ENCODE results near the gene MYCBP2.

MYCBP2 gene

DNA sequence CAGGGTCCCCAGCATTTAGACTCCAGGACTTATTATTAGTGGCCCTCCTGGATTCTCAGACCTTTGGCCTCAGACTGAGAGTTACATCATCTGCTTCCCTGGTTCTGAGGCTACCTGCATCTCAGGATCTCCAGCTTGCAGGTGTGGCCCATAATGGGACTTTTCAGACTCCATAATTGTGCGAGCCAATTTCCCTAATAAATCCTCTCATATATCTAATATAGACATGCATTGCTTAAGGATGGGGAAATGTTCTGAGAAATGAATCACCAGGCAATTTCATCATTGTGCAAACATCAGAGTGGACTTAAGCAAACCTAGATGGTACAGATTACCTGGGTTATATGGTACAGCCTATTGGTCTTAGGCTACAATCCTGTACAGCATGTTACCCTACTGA, 183.5 kb downstream of the MYCBP2 start:
- TF ChIP-seq Cebpa-rat (IDR thresholded peaks at IDR 0.05), result no peak
- no peak overlapping the region for H3K4me2 ChIP-seq
- no peaks in the 10 kb centered on the region for H3K27me3 ChIP-seq
- H4K20me1 ChIP-seq, result peaks cover 6% of the 10 kb centered on the region; the same call in 1 of the 2 replicates
- H3K36me3 ChIP-seq, result peaks cover 84% of the 10 kb centered on the region
- H3K4me1 ChIP-seq, result no peaks in the 10 kb centered on the region
- H3K9me3 ChIP-seq, result no peaks in the 10 kb centered on the region
- H3K9ac ChIP-seq, result no peak overlapping the region
- H3K27ac ChIP-seq, result no peak overlapping the region
- no peak overlapping the region for H3K4me3 ChIP-seq

DNA sequence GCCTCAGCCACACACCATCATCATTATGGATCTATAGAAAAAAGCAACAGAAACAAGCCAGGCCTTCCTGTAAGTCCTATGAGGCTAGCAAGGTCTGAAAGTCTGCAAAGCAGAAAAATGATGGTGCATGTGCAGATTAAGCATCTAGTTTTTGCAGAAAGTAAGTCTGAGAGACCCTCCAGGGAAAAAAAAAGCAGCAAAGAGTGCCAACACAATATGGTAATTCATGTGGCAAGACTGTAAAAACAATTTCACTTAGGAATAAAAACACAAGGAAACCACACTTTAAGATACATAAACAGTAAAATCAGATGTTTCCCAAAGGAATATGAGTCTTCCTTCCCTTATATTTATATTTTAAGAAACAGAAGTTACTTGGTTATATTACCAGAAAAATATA, 187.6 kb downstream of the MYCBP2 start:
- no peaks in the 10 kb centered on the region for H3K27me3 ChIP-seq
- H3K9ac ChIP-seq, result no peak overlapping the region
- H3K9me3 ChIP-seq, result no peaks in the 10 kb centered on the region
- H3K4me1 ChIP-seq, result no peaks in the 10 kb centered on the region
- no peaks in the 10 kb centered on the region for H4K20me1 ChIP-seq
- H3K27ac ChIP-seq, result no peak overlapping the region
- TF ChIP-seq Cebpa-rat (IDR thresholded peaks at IDR 0.05), result no peak
- no peak overlapping the region for H3K4me3 ChIP-seq
- no peak overlapping the region for H3K4me2 ChIP-seq
- peaks cover 92% of the 10 kb centered on the region for H3K36me3 ChIP-seq

DNA sequence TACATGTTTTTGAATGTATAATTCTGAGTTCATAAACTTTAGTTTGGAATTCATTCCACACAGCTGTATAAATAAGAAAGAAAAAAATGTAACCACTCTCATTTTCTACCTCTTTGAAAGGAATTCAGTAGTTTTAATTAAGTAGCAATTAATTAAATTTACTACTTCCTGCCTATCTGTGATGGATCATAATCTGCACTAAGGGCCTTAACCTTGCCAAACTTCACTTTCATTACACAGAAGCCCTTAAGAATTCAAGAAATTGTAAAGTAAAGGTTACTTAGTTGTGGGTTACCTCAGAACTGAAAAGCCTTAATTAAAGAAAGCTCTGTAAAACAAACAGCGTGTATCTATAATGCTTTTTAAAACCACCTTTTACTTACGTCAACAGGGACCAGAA, 188.1 kb downstream of the MYCBP2 start:
- Histone ChIP-seq H3K27me3 (no peaks in the 10 kb centered on the region), H3K9me3 (no peaks in the 10 kb centered on the region), H3K4me2 (no peak overlapping the region), H3K27ac (no peak overlapping the region), H3K4me1 (no peaks in the 10 kb centered on the region), H3K4me3 (no peak overlapping the region), H3K9ac (no peak overlapping the region), H4K20me1 (no peaks in the 10 kb centered on the region; the same call in 1 of the 2 replicates), H3K36me3 (peaks cover 91% of the 10 kb centered on the region)
- no peak for TF ChIP-seq Cebpa-rat (IDR thresholded peaks at IDR 0.05)

DNA sequence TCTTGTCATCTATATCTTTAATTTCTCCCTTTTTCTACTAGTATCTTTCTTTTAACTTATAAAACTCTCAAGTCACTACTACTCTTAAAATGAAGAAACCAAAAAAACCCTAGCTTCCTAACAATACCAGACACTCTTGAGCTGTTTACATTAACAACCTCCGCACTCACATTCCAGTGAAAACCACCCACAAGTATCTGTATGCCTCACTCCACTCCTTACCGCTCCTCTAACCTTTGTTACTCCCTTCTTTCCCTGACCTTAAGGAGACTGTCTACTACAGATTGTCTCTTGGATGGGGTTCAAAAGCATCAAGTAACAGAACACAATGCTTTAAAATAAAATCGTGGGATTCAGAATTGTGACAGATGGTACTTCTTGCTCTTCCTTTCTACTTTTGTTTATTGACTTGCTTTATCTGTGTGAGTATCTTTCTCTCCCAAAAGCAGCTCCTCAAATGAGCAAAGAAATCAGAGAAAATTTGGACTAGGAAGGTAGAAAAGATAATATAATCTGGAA, 189.9 kb downstream of the MYCBP2 start:
- Histone ChIP-seq H3K36me3 (peaks cover 82% of the 10 kb centered on the region), H3K4me3 (no peak overlapping the region), H3K9me3 (no peaks in the 10 kb centered on the region), H3K27me3 (no peaks in the 10 kb centered on the region), H3K9ac (no peak overlapping the region), H3K4me2 (no peak overlapping the region), H3K27ac (no peak overlapping the region), H4K20me1 (no peaks in the 10 kb centered on the region; the same call in 1 of the 2 replicates), H3K4me1 (no peaks in the 10 kb centered on the region)
- TF ChIP-seq Cebpa-rat (IDR thresholded peaks at IDR 0.05), result no peak

DNA sequence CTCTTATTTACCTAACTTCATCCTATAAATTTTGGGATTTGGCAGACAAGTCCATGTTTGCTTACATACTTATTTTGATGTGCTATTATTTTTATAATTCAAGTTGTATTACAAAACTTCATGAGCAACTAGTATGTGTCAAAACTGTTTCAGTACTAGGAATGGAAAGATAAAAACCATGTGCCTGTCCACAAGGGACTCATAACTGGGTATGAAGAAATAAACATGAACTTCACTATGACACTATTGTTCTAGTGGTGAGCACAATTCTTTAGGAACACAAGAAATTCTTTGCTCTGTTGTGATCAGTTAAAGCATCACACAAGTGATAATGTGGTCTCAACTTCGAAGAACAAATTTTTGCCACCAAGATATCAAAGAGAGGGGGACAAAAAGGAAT, 202.5 kb downstream of the MYCBP2 start:
- H3K9me3 ChIP-seq, result no peaks in the 10 kb centered on the region
- no peaks in the 10 kb centered on the region for H4K20me1 ChIP-seq
- H3K27ac ChIP-seq, result no peak overlapping the region
- H3K4me2 ChIP-seq, result no peak overlapping the region
- no peak overlapping the region for H3K4me3 ChIP-seq
- peaks cover 59% of the 10 kb centered on the region for H3K36me3 ChIP-seq
- TF ChIP-seq Cebpa-rat (IDR thresholded peaks at IDR 0.05), result no peak
- no peaks in the 10 kb centered on the region for H3K4me1 ChIP-seq
- H3K9ac ChIP-seq, result no peak overlapping the region
- H3K27me3 ChIP-seq, result no peaks in the 10 kb centered on the region

DNA sequence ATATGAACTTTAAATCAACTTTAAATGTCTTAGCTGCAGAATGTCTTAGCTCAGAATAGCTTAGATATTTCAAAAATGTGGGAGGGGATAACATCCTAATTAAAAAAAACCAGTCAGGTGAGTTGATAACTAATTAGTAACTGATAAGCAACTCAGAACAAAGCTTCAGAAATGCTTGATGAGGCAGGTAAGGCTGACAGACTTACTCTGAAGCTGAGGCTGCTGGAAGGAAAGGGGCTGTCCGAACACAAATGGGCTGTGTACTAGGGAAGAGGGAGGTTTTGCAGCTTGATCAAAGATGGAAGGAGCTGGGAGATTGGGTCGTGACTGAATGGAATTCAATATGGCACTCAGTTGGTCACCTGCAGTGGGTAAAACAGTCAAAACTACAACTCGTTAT, 208.8 kb downstream of the MYCBP2 start:
- no peak overlapping the region for H3K4me3 ChIP-seq
- no peak for TF ChIP-seq Cebpa-rat (IDR thresholded peaks at IDR 0.05)
- no peaks in the 10 kb centered on the region for H4K20me1 ChIP-seq
- no peak overlapping the region for H3K4me2 ChIP-seq
- H3K9ac ChIP-seq, result no peak overlapping the region
- peaks cover 1% of the 10 kb centered on the region; the same call in 1 of the 2 replicates for H3K9me3 ChIP-seq
- no peaks in the 10 kb centered on the region for H3K27me3 ChIP-seq
- H3K36me3 ChIP-seq, result peaks cover 58% of the 10 kb centered on the region
- H3K27ac ChIP-seq, result no peak overlapping the region
- no peaks in the 10 kb centered on the region for H3K4me1 ChIP-seq

DNA sequence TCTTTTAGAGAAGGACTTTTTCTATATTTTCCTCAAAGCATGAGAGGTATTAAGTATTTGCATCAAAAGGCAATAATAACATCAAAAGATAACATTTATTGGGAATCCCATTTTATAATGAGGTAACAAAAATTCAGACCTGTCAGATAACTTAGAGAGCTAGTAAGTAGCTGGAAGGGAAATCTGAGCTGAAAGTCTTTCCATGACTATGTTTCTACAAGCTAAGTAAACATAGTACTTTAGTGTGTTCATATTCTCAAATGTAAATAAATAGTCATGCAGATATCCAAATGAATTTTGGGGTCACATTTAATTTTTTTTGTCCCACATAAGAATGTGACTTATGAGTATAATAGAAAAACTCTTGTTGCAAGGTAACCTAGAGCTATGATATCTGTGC, 212.6 kb downstream of the MYCBP2 start:
- no peaks in the 10 kb centered on the region for H4K20me1 ChIP-seq
- peaks cover 67% of the 10 kb centered on the region for H3K36me3 ChIP-seq
- no peaks in the 10 kb centered on the region for H3K27me3 ChIP-seq
- H3K9ac ChIP-seq, result no peak overlapping the region
- H3K4me2 ChIP-seq, result no peak overlapping the region
- no peak for TF ChIP-seq Cebpa-rat (IDR thresholded peaks at IDR 0.05)
- no peaks in the 10 kb centered on the region for H3K4me1 ChIP-seq
- no peak overlapping the region for H3K4me3 ChIP-seq
- H3K27ac ChIP-seq, result no peak overlapping the region
- H3K9me3 ChIP-seq, result peaks cover 33% of the 10 kb centered on the region

DNA sequence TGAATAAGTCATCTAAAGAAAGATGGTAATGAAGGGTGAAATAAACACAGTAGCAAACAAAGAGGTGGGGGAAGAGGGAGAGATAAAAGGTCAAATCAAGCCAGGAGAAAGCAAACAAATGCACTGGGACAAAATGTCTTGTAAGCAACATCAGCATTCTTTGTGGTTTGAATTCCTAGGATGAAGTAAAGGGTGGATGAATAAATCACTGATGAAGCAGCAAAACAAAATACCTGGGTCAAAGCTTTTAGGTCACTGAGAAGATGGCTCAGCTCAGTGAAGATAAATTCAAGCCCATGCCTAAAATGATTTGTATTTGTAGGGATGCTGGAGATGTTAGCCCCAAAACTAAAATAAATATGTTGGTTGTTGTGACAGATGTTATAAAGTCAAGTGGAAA, 213.4 kb downstream of the MYCBP2 start:
- H3K4me3 ChIP-seq, result no peak overlapping the region
- no peak for TF ChIP-seq Cebpa-rat (IDR thresholded peaks at IDR 0.05)
- no peak overlapping the region for H3K9ac ChIP-seq
- no peak overlapping the region for H3K27ac ChIP-seq
- peaks cover 72% of the 10 kb centered on the region for H3K36me3 ChIP-seq
- no peaks in the 10 kb centered on the region for H3K4me1 ChIP-seq
- H3K9me3 ChIP-seq, result peaks cover 33% of the 10 kb centered on the region
- no peaks in the 10 kb centered on the region for H3K27me3 ChIP-seq
- no peak overlapping the region for H3K4me2 ChIP-seq
- H4K20me1 ChIP-seq, result no peaks in the 10 kb centered on the region

DNA sequence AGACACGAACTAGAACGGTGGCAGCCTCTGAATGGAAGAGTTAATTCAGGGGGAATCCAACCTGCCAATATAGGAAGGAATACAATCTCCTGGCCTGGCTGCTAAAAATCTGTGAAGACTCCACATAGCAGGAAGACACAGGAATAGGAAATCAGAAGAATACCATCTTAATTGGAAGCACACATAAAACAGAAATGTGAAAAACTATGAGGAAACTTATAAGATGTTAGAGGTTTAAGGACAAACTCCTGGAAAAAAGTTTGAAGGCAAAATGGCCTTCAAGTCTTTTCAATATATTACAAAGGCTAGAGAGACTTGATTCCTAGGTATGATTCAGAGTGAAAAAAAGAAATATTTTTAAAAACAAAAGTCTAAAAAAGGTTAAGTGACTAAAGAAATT, 221.8 kb downstream of the MYCBP2 start:
- H3K36me3 ChIP-seq, result peaks cover 37% of the 10 kb centered on the region
- TF ChIP-seq Cebpa-rat (IDR thresholded peaks at IDR 0.05), result no peak
- H3K27me3 ChIP-seq, result no peaks in the 10 kb centered on the region

DNA sequence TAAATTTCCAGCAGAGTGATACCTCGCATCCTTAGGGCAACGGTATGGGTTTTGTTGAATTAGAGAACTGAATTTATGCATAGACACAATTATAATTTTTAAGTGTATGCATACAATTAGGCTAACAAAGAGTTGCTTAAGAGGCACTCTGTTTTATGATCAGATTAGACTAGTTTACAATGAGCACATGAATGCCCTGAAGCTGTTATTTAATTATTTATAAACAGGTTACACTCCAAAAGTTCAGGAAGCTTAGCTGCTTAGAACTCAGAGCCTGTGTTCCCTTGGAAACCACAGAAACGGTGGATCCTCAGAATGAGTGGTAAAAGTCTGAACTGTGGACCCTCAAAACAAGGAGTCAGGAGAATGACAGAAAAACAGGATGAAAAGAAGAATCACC, 227.5 kb downstream of the MYCBP2 start:
- no peaks in the 10 kb centered on the region for H3K4me1 ChIP-seq
- no peaks in the 10 kb centered on the region for H3K27me3 ChIP-seq
- no peak for TF ChIP-seq Cebpa-rat (IDR thresholded peaks at IDR 0.05)
- peaks cover 61% of the 10 kb centered on the region for H3K36me3 ChIP-seq
- H4K20me1 ChIP-seq, result no peaks in the 10 kb centered on the region
- H3K27ac ChIP-seq, result no peak overlapping the region
- no peak overlapping the region for H3K9ac ChIP-seq
- no peak overlapping the region for H3K4me2 ChIP-seq
- H3K9me3 ChIP-seq, result no peaks in the 10 kb centered on the region
- no peak overlapping the region for H3K4me3 ChIP-seq

More for the DNA sequence above, 221.8 kb downstream of the MYCBP2 start:
- H3K4me2 ChIP-seq, result no peak overlapping the region
- peaks cover 2% of the 10 kb centered on the region for H3K9me3 ChIP-seq
- no peak overlapping the region for H3K27ac ChIP-seq
- no peak overlapping the region for H3K4me3 ChIP-seq
- H3K4me1 ChIP-seq, result no peaks in the 10 kb centered on the region
- no peaks in the 10 kb centered on the region for H4K20me1 ChIP-seq
- no peak overlapping the region for H3K9ac ChIP-seq

DNA sequence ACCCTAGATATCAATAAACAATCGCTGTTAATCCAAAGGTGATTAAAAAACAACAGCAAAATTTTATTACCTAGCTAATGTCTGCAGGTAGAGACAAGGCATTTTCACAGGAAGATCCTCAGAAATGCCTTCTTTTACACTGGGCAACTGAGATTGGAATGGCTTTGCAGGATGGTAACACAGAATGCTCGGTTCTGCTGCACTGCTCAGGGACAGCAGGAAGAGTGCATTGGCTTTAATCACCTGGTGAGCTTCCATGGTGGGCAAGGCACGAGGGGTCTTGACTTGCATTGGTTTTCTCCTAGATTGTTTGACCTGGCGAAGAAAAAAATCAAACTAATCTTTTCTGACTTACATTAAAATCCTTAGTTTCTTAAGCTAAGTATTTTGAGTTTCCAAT, 231.6 kb downstream of the MYCBP2 start:
- H3K36me3 ChIP-seq, result peaks cover 88% of the 10 kb centered on the region
- no peaks in the 10 kb centered on the region for H3K27me3 ChIP-seq
- H3K4me3 ChIP-seq, result no peak overlapping the region
- H4K20me1 ChIP-seq, result no peaks in the 10 kb centered on the region
- no peaks in the 10 kb centered on the region for H3K9me3 ChIP-seq
- no peak for TF ChIP-seq Cebpa-rat (IDR thresholded peaks at IDR 0.05)
- no peak overlapping the region for H3K27ac ChIP-seq
- H3K4me1 ChIP-seq, result no peaks in the 10 kb centered on the region
- H3K9ac ChIP-seq, result no peak overlapping the region
- H3K4me2 ChIP-seq, result no peak overlapping the region

Measured in BLaER1 (cell line).